H1 (cell line): ENCODE measurements around the gene PARD6A. TPM values are rescaled to one million over a fixed set of nuclear protein-coding genes. Genes with fewer than 3 reads are reported as not detected.

ENCODE experiments used
- CHD1 ChIP-seq: IDR thresholded peaks from 2 replicates; pipeline ENCODE4 v1.6.1; 2012; ENCODE audit warnings: low read depth, low read length, improper control_type of control experiment
- CTBP2 ChIP-seq: IDR thresholded peaks from 2 replicates; pipeline ENCODE4 v1.7.0; 2011; ENCODE audit warnings: borderline replicate concordance, mild to moderate bottlenecking, moderate library complexity, mixed read lengths, low read length; ENCODE audit not compliant: insufficient read depth, insufficient read length
- NANOG ChIP-seq: IDR thresholded peaks from 2 replicates; pipeline ENCODE4 v1.6.1; 2011; ENCODE audit warnings: low read length, low read depth, mild to moderate bottlenecking, inconsistent platforms; ENCODE audit not compliant: insufficient read depth, poor library complexity, severe bottlenecking
- SIX5 ChIP-seq: IDR thresholded peaks from 2 replicates; pipeline ENCODE4 v1.6.1; 2011; ENCODE audit warnings: mild to moderate bottlenecking, low read depth, low read length
- USF2 ChIP-seq: IDR thresholded peaks from 2 replicates; pipeline ENCODE4 v1.6.1; 2011; ENCODE audit warnings: low read length, improper control_type of control experiment
- ZNF274 ChIP-seq: IDR thresholded peaks from 2 replicates; pipeline ENCODE4 v1.7.0; 2012; ENCODE audit warnings: low read length, borderline replicate concordance; ENCODE audit errors: extremely low read depth
- polyA plus RNA-seq, 7 experiments: library from polyadenylated mRNA; depleted of rRNA in 3 of 7; stranded (reverse) in 5 of 7; unstranded in 2 of 7; fragments of >200 nt in 5 of 7; fragments of 200-250 nt in 2 of 7; gene quantifications; 1 replicate in 5 of 7; 2 replicates in 1 of 7; 4 replicates in 1 of 7; pipeline versions ENCODE4 v1.2.1 to v1.2.3, GENCODE V29; 2011 to 2013; ENCODE audit warnings: missing spikeins in 2 of 7, mixed read lengths in 2 of 7
- total RNA-seq: library from RNA; stranded (reverse); fragmentation: NEBNext Ultra II Directional; extraction: Animal tissue kit (Norgen Biotek cat#: 25700); gene quantifications from 2 replicates; pipeline ENCODE4 v1.2.1, GENCODE V29; 2021

The PARD6A gene
- total and polyA plus RNA-seq, 2 of the 8 experiments (the other 6 are each of a cell fraction or from before 2014, with no cell fraction given): 15.1 to 21.8 TPM

GRCh38 chr16:67664871-67665270 is 4.1 kb downstream of the PARD6A start (continued):
- no peak for TF ChIP-seq USF2
- TF ChIP-seq CHD1: no peak
- TF ChIP-seq CTBP2: no peak
- TF ChIP-seq SIX5: no peak
- no peak for TF ChIP-seq NANOG
- no peak for TF ChIP-seq ZNF274
